WTC11 (cell line): ENCODE measurements around the gene CTNNA3. TPM values are rescaled to one million over a fixed set of nuclear protein-coding genes. Genes with fewer than 3 reads are reported as not detected.

Experiments
- ATAC-seq: fragments of 200-7000 bp; cut with Tn5 transposase; 2 replicates; pipeline ENCODE4 v1.10.0; 2021; ENCODE audit warnings: mild to moderate bottlenecking, moderate library complexity
- CTCF ChIA-PET: fragments of 300-600 bp; sonication (Branson Sonifier 250); formaldehyde crosslinking; loops from one replicate; lab custom pipeline; 2021; ENCODE audit warnings: antibody characterized with exemption; lab: Charles Lee
- POLR2A ChIA-PET: fragments of 350-600 bp; sonication (Branson Sonifier 250); formaldehyde crosslinking; loops from one replicate; lab custom pipeline; 2021; ENCODE audit warnings: antibody characterized with exemption; lab: Charles Lee
- DNase-seq: peaks from one replicate; pipeline ENCODE4 v3.0.0; 2021; ENCODE audit warnings: low spot score
- H3K27ac Mint-ChIP-seq: 2 replicates; pipeline ENCODE4 v1.8.0; 2021; ENCODE audit warnings: mixed read lengths
- H3K27me3 Mint-ChIP-seq: 2 replicates; pipeline ENCODE4 v1.8.0; 2021; ENCODE audit warnings: low read depth, mild to moderate bottlenecking, moderate library complexity, mixed read lengths
- H3K36me3 Mint-ChIP-seq: 2 replicates; pipeline ENCODE4 v1.8.0; 2021; ENCODE audit warnings: mixed read lengths
- H3K4me1 Mint-ChIP-seq: 2 replicates; pipeline ENCODE4 v1.8.0; 2022; ENCODE audit warnings: mixed read lengths
- H3K4me3 Mint-ChIP-seq: 2 replicates; pipeline ENCODE4 v1.8.0; 2021; ENCODE audit warnings: mild to moderate bottlenecking, moderate library complexity, mixed read lengths
- H3K9me3 Mint-ChIP-seq: 2 replicates; pipeline ENCODE4 v1.8.0; 2021; ENCODE audit warnings: mixed read lengths
- ATF1 ChIP-seq: sonication (generic); formaldehyde crosslinking; IDR thresholded peaks from 2 replicates; pipeline ENCODE4 v1.8.1; 2023; ENCODE audit warnings: mild to moderate bottlenecking, moderate library complexity, missing genetic modification reagents
- CREM ChIP-seq: sonication (generic); formaldehyde crosslinking; IDR thresholded peaks from 2 replicates; pipeline ENCODE4 v1.8.1; 2022; ENCODE audit warnings: mild to moderate bottlenecking, missing genetic modification reagents, moderate library complexity
- EMX1 ChIP-seq: fragments of 250-450 bp; sonication (Bioruptor Pico); IDR thresholded peaks from 2 replicates; pipeline ENCODE4 v1.8.0; 2021; ENCODE audit warnings: mild to moderate bottlenecking
- ESRRA ChIP-seq: sonication (generic); formaldehyde crosslinking; IDR thresholded peaks from 2 replicates; pipeline ENCODE4 v1.8.1; 2022; ENCODE audit warnings: mild to moderate bottlenecking, missing genetic modification reagents, borderline replicate concordance
- GRHL2 ChIP-seq: fragments of 250-450 bp; sonication (Bioruptor Pico); IDR thresholded peaks from 2 replicates; pipeline ENCODE4 v1.8.0; 2022; ENCODE audit warnings: mild to moderate bottlenecking, moderate library complexity; ENCODE audit not compliant: insufficient replicate concordance, severe bottlenecking
- GTF2I ChIP-seq: fragments of 250-450 bp; sonication (Bioruptor Pico); conservative IDR thresholded peaks from 2 replicates; pipeline ENCODE4 v1.4.0; 2021; ENCODE audit warnings: mild to moderate bottlenecking
- HMGA2 ChIP-seq: fragments of 250-450 bp; sonication (Bioruptor Pico); IDR thresholded peaks from 2 replicates; pipeline ENCODE4 v1.4.0; 2021; ENCODE audit warnings: mild to moderate bottlenecking, moderate library complexity
- NR3C1 ChIP-seq: sonication (generic); formaldehyde crosslinking; conservative IDR thresholded peaks from 2 replicates; pipeline ENCODE4 v1.8.1; 2023; ENCODE audit warnings: low read depth, mild to moderate bottlenecking, missing genetic modification reagents
- PRRX2 ChIP-seq: fragments of 250-450 bp; sonication (Bioruptor Pico); IDR thresholded peaks from 2 replicates; pipeline ENCODE4 v1.8.0; 2021; ENCODE audit warnings: mild to moderate bottlenecking
- TCF7 ChIP-seq: sonication (generic); formaldehyde crosslinking; IDR thresholded peaks from 2 replicates; pipeline ENCODE4 v1.8.0; 2022; ENCODE audit warnings: mild to moderate bottlenecking, low read depth, missing genetic modification reagents, moderate library complexity
- TEAD4 ChIP-seq: sonication (generic); formaldehyde crosslinking; IDR thresholded peaks from 2 replicates; pipeline ENCODE4 v1.8.0; 2022; ENCODE audit warnings: mild to moderate bottlenecking, missing genetic modification reagents
- ZNF121 ChIP-seq: sonication (generic); formaldehyde crosslinking; IDR thresholded peaks from 2 replicates; pipeline ENCODE4 v1.8.0; 2023; ENCODE audit warnings: missing genetic modification reagents
- ZNF416 ChIP-seq: fragments of 250-450 bp; sonication (Bioruptor Pico); IDR thresholded peaks from 2 replicates; pipeline ENCODE4 v1.9.0; 2021; ENCODE audit warnings: mild to moderate bottlenecking, inconsistent platforms
- ZNF671 ChIP-seq: fragments of 250-450 bp; sonication (Bioruptor Pico); IDR thresholded peaks from 2 replicates; pipeline ENCODE4 v1.8.0; 2021; ENCODE audit warnings: mild to moderate bottlenecking
- total RNA-seq: library from RNA; stranded (reverse); gene quantifications from 3 replicates; pipeline ENCODE4 v1.2.3, GENCODE V29; 2021
- TF ChIP-seq, protein P1 (sequence below): sonication (generic); formaldehyde crosslinking; IDR thresholded peaks from 2 replicates; pipeline ENCODE4 v1.8.1; 2023; ENCODE audit warnings: mild to moderate bottlenecking, missing genetic modification reagents
- TF ChIP-seq, protein P2 (sequence below): fragments of 250-450 bp; sonication (Bioruptor Pico); IDR thresholded peaks from 2 replicates; pipeline ENCODE4 v1.9.0; 2021; ENCODE audit warnings: moderate library complexity, mild to moderate bottlenecking, inconsistent platforms, borderline replicate concordance
- TF ChIP-seq, protein P3 (sequence below): fragments of 250-450 bp; sonication (Bioruptor Pico); IDR thresholded peaks from 2 replicates; pipeline ENCODE4 v2.1.2; 2022; ENCODE audit warnings: mild to moderate bottlenecking, moderate library complexity
- TF ChIP-seq, protein P4 (sequence below): sonication (generic); formaldehyde crosslinking; IDR thresholded peaks from 2 replicates; pipeline ENCODE4 v1.8.1; 2023; ENCODE audit warnings: mild to moderate bottlenecking, moderate library complexity, missing genetic modification reagents
- TF ChIP-seq, protein P5 (sequence below): sonication (generic); formaldehyde crosslinking; IDR thresholded peaks from 2 replicates; pipeline ENCODE4 v1.8.1; 2023; ENCODE audit warnings: mild to moderate bottlenecking, missing genetic modification reagents, moderate library complexity
- TF ChIP-seq, protein P6 (sequence below): sonication (generic); formaldehyde crosslinking; IDR thresholded peaks from 2 replicates; pipeline ENCODE4 v1.8.1; 2022; ENCODE audit warnings: missing genetic modification reagents, borderline replicate concordance

Gene CTNNA3
- total RNA-seq, 1 experiment from 2014 or later: 6.1 TPM

DNA sequence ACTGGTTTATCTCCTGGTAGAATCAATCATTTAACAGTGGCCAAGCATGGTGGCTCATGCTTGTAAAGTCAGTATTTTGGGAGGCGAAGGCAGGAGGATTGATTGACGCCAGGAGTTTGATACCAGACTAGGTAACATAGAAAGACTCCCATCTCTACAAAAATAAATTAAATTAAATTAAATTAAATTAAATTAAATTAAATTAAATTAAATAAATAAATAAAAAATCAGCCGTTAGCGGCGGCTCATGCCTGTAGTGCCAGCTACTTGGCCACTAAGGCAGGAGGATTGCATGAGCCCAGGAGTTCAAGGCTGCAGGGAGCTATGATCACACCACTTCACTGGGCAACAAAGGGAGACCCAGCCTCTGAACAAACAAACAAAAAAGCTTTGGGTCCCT is 427.8 kb downstream of the CTNNA3 start:
- ChIA-PET POLR2A (no interaction called here), CTCF (no interaction called here)
- no peak overlapping the region for H3K4me3 Mint-ChIP-seq
- TF ChIP-seq HMGA2: peak; percentile 96
- TF ChIP-seq, protein P1, sequence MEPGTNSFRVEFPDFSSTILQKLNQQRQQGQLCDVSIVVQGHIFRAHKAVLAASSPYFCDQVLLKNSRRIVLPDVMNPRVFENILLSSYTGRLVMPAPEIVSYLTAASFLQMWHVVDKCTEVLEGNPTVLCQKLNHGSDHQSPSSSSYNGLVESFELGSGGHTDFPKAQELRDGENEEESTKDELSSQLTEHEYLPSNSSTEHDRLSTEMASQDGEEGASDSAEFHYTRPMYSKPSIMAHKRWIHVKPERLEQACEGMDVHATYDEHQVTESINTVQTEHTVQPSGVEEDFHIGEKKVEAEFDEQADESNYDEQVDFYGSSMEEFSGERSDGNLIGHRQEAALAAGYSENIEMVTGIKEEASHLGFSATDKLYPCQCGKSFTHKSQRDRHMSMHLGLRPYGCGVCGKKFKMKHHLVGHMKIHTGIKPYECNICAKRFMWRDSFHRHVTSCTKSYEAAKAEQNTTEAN: no peak
- H3K9me3 Mint-ChIP-seq: no peaks in the 10 kb centered on the region
- no peak overlapping the region for H3K27ac Mint-ChIP-seq
- ATAC-seq: no peak
- H3K27me3 Mint-ChIP-seq: no peaks in the 10 kb centered on the region
- peaks cover 6% of the 10 kb centered on the region for H3K4me1 Mint-ChIP-seq
- H3K36me3 Mint-ChIP-seq: no peaks in the 10 kb centered on the region
- DNase-seq: no peak

DNA sequence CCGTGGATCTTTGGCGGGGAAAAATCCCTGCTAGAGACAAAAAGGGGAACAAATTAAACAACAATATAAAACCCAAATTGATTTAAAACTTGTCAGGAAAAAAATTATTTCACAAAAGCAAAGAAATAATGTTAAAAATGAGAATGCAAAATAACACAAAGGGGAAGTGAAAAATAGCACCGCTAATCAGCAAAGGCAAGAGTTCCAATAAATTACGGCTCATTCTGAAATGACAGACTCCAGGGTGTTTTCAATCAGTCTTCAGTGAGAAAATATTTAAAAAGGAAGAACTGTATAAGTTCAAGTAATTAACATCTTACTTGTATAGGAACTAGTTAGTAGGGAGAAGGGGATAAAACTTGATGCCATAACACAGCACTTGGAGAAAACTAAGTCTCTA is 433.3 kb downstream of the CTNNA3 start:
- DNase-seq (no peak), ATAC-seq (no peak)
- Mint-ChIP-seq H3K27me3 (no peaks in the 10 kb centered on the region), H3K9me3 (no peaks in the 10 kb centered on the region), H3K4me1 (peaks cover 22% of the 10 kb centered on the region), H3K27ac (peak overlapping the region; percentile 63; the same call in 1 of the 2 replicates), H3K4me3 (no peak overlapping the region), H3K36me3 (no peaks in the 10 kb centered on the region)
- ChIA-PET POLR2A (no interaction called here), CTCF (interaction anchor here (1.6 kb wide), 1 partner anchor 258 kb away, joined by 4 read pairs; no protein-coding TSS in a partner anchor)
- TF ChIP-seq TEAD4 (CRISPR knock-in tag): no peak

DNA sequence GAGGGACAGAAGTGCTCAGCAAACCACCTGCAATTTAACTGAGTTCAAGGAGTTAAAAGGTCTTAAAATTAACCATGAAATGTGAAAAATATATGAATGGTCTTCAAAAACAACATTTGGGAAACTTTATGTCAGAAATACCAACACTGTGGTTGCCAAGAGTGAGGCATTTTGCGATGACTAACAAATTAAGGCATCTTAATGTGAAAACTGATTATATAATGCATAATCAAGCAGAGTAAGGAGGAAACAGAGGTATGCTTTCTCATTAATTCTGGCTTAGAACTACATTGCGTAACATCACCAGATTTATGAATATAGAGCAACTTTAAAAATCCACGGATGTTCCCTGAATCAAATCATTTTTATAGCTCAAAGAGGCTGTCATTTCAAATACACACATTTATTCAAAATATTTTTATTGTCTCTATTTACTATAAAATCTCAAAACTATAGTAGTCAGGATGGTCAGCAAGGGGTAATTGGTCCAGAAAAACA is 434.6 kb downstream of the CTNNA3 start:
- Mint-ChIP-seq H3K9me3 (no peaks in the 10 kb centered on the region), H3K4me3 (no peak overlapping the region), H3K27me3 (no peaks in the 10 kb centered on the region), H3K27ac (no peak overlapping the region), H3K4me1 (peaks cover 22% of the 10 kb centered on the region), H3K36me3 (no peaks in the 10 kb centered on the region)
- DNase-seq (no peak), ATAC-seq (no peak)
- CTCF ChIA-PET: interaction anchor here (1.6 kb wide), 1 partner anchor 260 kb away, joined by 4 read pairs; no protein-coding TSS in a partner anchor
- POLR2A ChIA-PET: no interaction called here
- TF ChIP-seq ESRRA (no peak), ZNF121 (CRISPR knock-in tag) (no peak), PRRX2 (CRISPR knock-in tag) (no peak)

DNA sequence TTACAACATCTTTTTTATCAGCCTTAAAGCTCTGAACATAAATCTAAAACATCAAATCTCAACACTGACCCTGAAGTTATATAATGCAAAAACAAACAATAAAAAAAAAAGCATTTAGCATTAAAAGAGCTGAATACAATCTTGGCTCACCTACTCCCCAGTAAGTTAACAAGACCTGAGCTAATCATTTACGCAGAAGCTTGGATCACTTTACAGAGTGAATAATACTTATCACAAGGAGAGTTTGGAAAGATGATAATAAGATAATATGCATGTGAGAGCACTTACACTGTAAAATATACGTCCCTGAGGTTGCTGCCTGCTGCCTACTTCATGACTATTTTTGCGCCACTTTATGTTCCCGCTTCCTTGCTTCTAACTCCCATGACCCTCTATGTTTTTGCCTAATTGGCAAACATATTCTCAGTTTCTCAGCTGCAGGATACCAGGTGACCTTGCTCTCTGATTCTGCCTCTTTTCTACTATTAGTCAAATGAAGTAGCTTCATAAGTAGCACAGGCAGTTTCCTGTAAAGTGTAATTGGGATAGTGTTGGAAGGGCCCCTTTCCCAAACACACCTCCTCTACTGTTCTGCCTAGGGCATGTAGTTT is 436.6 kb downstream of the CTNNA3 start:
- DNase-seq (no peak), ATAC-seq (no peak)
- ChIA-PET POLR2A (no interaction called here), CTCF (no interaction called here)
- no peaks in the 10 kb centered on the region for H3K9me3 Mint-ChIP-seq
- no peaks in the 10 kb centered on the region for H3K27me3 Mint-ChIP-seq
- H3K4me1 Mint-ChIP-seq: peaks cover 23% of the 10 kb centered on the region
- H3K36me3 Mint-ChIP-seq: no peaks in the 10 kb centered on the region
- H3K4me3 Mint-ChIP-seq: no peak overlapping the region
- TF ChIP-seq, protein P2, sequence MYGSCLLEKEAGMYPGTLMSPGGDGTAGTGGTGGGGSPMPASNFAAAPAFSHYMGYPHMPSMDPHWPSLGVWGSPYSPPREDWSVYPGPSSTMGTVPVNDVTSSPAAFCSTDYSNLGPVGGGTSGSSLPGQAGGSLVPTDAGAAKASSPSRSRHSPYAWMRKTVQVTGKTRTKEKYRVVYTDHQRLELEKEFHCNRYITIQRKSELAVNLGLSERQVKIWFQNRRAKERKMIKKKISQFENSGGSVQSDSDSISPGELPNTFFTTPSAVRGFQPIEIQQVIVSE: no peak
- TF ChIP-seq ZNF671 (CRISPR knock-in tag): no peak
- TF ChIP-seq, protein P3, sequence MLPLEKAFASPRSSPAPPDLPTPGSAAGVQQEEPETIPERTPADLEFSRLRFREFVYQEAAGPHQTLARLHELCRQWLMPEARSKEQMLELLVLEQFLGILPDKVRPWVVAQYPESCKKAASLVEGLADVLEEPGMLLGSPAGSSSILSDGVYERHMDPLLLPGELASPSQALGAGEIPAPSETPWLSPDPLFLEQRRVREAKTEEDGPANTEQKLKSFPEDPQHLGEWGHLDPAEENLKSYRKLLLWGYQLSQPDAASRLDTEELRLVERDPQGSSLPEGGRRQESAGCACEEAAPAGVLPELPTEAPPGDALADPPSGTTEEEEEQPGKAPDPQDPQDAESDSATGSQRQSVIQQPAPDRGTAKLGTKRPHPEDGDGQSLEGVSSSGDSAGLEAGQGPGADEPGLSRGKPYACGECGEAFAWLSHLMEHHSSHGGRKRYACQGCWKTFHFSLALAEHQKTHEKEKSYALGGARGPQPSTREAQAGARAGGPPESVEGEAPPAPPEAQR (CRISPR knock-in tag): no peak
- no peak for TF ChIP-seq TCF7 (CRISPR knock-in tag)
- TF ChIP-seq, protein P4, sequence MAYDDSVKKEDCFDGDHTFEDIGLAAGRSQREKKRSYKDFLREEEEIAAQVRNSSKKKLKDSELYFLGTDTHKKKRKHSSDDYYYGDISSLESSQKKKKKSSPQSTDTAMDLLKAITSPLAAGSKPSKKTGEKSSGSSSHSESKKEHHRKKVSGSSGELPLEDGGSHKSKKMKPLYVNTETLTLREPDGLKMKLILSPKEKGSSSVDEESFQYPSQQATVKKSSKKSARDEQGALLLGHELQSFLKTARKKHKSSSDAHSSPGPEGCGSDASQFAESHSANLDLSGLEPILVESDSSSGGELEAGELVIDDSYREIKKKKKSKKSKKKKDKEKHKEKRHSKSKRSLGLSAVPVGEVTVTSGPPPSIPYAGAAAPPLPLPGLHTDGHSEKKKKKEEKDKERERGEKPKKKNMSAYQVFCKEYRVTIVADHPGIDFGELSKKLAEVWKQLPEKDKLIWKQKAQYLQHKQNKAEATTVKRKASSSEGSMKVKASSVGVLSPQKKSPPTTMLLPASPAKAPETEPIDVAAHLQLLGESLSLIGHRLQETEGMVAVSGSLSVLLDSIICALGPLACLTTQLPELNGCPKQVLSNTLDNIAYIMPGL (CRISPR knock-in tag): no peak
- TF ChIP-seq, protein P5, sequence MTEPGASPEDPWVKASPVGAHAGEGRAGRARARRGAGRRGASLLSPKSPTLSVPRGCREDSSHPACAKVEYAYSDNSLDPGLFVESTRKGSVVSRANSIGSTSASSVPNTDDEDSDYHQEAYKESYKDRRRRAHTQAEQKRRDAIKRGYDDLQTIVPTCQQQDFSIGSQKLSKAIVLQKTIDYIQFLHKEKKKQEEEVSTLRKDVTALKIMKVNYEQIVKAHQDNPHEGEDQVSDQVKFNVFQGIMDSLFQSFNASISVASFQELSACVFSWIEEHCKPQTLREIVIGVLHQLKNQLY (CRISPR knock-in tag): no peak
- no peak for TF ChIP-seq NR3C1
- no peak for TF ChIP-seq GRHL2 (CRISPR knock-in tag)
- no peak for TF ChIP-seq GTF2I (CRISPR knock-in tag)
- no peak for TF ChIP-seq EMX1 (CRISPR knock-in tag)
- no peak for TF ChIP-seq CREM (CRISPR knock-in tag)
- no peak for TF ChIP-seq ATF1 (CRISPR knock-in tag)
- TF ChIP-seq, protein P6, sequence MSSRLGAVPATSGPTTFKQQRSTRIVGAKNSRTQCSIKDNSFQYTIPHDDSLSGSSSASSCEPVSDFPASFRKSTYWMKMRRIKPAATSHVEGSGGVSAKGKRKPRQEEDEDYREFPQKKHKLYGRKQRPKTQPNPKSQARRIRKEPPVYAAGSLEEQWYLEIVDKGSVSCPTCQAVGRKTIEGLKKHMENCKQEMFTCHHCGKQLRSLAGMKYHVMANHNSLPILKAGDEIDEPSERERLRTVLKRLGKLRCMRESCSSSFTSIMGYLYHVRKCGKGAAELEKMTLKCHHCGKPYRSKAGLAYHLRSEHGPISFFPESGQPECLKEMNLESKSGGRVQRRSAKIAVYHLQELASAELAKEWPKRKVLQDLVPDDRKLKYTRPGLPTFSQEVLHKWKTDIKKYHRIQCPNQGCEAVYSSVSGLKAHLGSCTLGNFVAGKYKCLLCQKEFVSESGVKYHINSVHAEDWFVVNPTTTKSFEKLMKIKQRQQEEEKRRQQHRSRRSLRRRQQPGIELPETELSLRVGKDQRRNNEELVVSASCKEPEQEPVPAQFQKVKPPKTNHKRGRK (CRISPR knock-in tag): no peak
- no peak for TF ChIP-seq ZNF416 (CRISPR knock-in tag)
- H3K27ac Mint-ChIP-seq: no peak overlapping the region
